WERI-Rb-1 (cell line): ENCODE results near the gene UQCR11.
"Not testable (repeated sequence)": the region's sequence is repeated elsewhere in the genome, so short reads cannot be mapped to it uniquely, and the experiment has no call there.

Source experiments
- DNase-seq: peaks from one replicate; pipeline ENCODE4 v3.0.0-alpha.2; 2020
- H3K27ac ChIP-seq: fragments of 250-450 bp; sonication (Bioruptor Pico); 2 replicates; pipeline ENCODE4 v1.5.1; 2020; ENCODE audit warnings: mild to moderate bottlenecking, moderate library complexity
- H3K27me3 ChIP-seq: fragments of 250-450 bp; sonication (Bioruptor Pico); 2 replicates; pipeline ENCODE4 v1.5.1; 2021; ENCODE audit warnings: mild to moderate bottlenecking, low read depth, moderate library complexity; ENCODE audit not compliant: insufficient read depth, severe bottlenecking
- H3K36me3 ChIP-seq: fragments of 250-450 bp; sonication (Bioruptor Pico); 2 replicates; pipeline ENCODE4 v1.5.1; 2020; ENCODE audit warnings: mild to moderate bottlenecking, moderate library complexity
- H3K4me3 ChIP-seq: 2 replicates; pipeline ENCODE4 v1.5.1; 2011; ENCODE audit warnings: low read depth, mild to moderate bottlenecking, control low read depth, low read length
- H3K9me3 ChIP-seq: fragments of 250-450 bp; sonication (Bioruptor Pico); 2 replicates; pipeline ENCODE4 v1.5.1; 2021; ENCODE audit warnings: mild to moderate bottlenecking, moderate library complexity; ENCODE audit not compliant: severe bottlenecking
- TF ChIP-seq, protein P1 (sequence below): IDR thresholded peaks from 2 replicates; pipeline ENCODE4 v1.5.1; 2011; ENCODE audit warnings: low read depth, mild to moderate bottlenecking, control low read depth, inconsistent platforms, low read length

Gene UQCR11

DNA sequence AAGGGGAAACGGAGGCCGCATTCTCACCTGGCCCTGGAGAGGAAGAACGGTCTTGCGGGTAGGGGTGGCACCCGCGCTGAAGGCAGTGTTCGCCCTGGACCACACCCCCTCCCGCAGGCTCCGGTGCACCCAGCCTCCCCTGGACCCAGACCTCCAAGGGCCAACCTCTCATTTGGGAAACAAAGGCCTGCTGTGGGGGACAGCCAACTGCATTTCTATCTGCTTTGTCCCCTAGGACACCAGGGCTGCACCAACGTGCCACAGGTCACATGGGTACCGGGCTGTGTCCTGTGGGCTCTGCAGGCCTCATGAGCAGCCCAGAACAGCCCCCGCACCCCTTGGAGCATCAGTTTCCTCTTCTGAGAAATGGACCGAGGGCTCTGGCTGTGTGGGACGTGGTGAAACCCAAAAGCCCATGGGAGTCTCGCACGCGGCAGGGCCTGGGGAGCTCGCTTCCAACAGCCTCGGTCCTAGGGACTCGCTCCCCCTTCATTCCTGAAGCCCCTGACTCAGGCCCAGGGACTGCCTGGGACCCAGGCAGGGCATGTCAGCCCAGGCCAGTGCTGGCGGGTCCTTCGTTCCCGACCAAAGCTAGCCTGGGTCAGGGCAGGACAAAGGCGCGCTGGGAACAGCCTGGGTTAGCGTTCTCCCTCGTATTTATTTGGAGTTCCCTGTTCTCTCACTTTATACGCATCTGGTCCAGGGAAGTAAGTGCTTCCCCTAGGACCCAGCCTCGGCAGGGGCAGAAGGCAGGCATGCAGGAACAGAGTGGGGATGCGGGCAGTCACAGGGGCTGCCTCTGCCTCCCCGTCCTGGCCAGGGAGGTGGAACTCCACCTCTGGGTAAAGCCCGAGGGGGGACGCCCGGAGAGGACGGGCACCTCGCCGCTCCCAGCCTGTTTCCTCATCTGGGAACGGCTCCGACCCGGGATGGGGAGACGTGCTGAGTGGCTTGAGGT, 42.5 kb upstream of the UQCR11 start:
- TF ChIP-seq, protein P1, sequence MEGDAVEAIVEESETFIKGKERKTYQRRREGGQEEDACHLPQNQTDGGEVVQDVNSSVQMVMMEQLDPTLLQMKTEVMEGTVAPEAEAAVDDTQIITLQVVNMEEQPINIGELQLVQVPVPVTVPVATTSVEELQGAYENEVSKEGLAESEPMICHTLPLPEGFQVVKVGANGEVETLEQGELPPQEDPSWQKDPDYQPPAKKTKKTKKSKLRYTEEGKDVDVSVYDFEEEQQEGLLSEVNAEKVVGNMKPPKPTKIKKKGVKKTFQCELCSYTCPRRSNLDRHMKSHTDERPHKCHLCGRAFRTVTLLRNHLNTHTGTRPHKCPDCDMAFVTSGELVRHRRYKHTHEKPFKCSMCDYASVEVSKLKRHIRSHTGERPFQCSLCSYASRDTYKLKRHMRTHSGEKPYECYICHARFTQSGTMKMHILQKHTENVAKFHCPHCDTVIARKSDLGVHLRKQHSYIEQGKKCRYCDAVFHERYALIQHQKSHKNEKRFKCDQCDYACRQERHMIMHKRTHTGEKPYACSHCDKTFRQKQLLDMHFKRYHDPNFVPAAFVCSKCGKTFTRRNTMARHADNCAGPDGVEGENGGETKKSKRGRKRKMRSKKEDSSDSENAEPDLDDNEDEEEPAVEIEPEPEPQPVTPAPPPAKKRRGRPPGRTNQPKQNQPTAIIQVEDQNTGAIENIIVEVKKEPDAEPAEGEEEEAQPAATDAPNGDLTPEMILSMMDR = no peak
- Histone ChIP-seq H3K27ac (peak overlapping the region; percentile 63), H3K4me3 (no peak overlapping the region)

DNA sequence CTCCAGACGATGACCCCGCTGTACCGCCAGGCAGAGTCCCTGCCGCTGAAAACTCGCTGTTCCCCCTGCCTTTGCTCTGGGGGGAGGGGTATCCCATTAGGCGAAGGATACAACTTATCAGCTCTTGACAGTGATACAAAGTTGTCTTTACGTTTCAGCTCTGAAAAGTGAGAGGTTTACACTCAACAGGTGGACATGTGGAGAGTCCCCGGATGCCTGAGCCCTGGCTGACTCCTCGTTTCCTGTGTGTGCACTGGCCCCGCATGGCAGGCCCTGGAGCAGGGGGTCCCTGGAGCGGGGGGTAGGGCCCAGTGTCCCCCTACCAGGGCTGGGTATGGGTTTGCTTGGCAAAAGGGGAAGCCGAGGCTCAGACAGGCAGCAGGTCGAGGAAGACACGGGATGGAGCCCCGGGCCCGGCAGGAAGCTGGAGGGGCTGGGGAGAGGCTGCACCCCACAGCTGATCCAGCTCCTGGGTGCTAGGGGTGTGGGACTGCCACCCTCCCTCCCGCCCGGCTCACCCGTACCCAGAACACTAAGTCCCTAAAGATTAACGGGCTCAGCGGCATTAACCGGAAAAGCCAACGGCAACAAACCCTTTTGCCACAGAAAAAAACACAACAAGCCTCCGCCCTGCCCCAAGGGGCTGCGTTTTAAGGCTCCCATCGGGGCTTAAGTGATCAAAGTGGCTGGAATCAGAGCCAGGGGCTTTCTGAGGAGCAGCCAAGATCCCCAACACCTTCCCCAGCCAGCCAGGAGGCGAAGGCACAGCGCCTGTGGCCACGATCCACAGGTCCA, 41.6 kb upstream of the UQCR11 start:
- peak; percentile 53 for DNase-seq
- Histone ChIP-seq H3K36me3 (peaks cover 86% of the 10 kb centered on the region), H3K27ac (peak overlapping the region; percentile 63), H3K9me3 (no peaks in the 10 kb centered on the region), H3K4me3 (no peak overlapping the region), H3K27me3 (no peaks in the 10 kb centered on the region)
- TF ChIP-seq, protein P1 = no peak

More for the DNA sequence above, 42.5 kb upstream of the UQCR11 start:
- Histone ChIP-seq H3K27me3 (no peaks in the 10 kb centered on the region), H3K36me3 (peaks cover 76% of the 10 kb centered on the region), H3K9me3 (no peaks in the 10 kb centered on the region)
- no peak for DNase-seq

- peaks cover 93% of the 10 kb centered on the region for H3K36me3 ChIP-seq
- H3K27ac ChIP-seq = no peak overlapping the region
- no peak for DNase-seq
- TF ChIP-seq, protein P1 = no peak
- H3K9me3 ChIP-seq = no peaks in the 10 kb centered on the region
- H3K4me3 ChIP-seq = no peak overlapping the region
- H3K27me3 ChIP-seq = no peaks in the 10 kb centered on the region
Observed at GRCh38 chr19:1646149-1646548, 40.9 kb upstream of the UQCR11 start.

GRCh38 chr19:1645299-1645698, 40.0 kb upstream of the UQCR11 start:
- H3K27ac ChIP-seq = no peak overlapping the region
- peaks cover 99% of the 10 kb centered on the region for H3K36me3 ChIP-seq
- H3K27me3 ChIP-seq = no peaks in the 10 kb centered on the region
- H3K4me3 ChIP-seq = no peak overlapping the region
- no peaks in the 10 kb centered on the region for H3K9me3 ChIP-seq
- DNase-seq = no peak
- TF ChIP-seq, protein P1 = no peak

DNA sequence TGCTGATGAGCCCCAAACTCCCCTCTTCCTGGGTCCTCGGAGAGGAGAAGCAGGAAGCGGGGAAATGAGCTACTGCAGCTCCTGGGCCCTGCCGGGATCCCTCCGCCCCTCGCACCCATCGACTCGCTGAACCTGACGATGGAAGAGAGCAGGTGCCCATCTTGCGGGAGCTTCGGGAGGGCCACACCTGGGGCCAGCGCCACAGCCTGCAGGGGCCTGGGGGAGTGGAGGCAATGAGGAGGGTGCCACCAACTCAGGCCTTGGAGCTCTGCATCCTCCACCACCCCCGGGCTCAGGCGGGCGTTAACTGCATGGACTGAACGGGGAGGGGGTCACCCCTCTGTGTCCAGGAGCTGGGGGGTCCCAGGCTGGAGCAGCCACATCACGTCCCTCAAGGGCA, 38.8 kb upstream of the UQCR11 start:
- H3K27me3 ChIP-seq = no peaks in the 10 kb centered on the region
- H3K27ac ChIP-seq = no peak overlapping the region
- H3K4me3 ChIP-seq = no peak overlapping the region
- no peak for DNase-seq
- H3K9me3 ChIP-seq = no peaks in the 10 kb centered on the region
- peaks cover 97% of the 10 kb centered on the region for H3K36me3 ChIP-seq
- TF ChIP-seq, protein P1 = no peak

DNA sequence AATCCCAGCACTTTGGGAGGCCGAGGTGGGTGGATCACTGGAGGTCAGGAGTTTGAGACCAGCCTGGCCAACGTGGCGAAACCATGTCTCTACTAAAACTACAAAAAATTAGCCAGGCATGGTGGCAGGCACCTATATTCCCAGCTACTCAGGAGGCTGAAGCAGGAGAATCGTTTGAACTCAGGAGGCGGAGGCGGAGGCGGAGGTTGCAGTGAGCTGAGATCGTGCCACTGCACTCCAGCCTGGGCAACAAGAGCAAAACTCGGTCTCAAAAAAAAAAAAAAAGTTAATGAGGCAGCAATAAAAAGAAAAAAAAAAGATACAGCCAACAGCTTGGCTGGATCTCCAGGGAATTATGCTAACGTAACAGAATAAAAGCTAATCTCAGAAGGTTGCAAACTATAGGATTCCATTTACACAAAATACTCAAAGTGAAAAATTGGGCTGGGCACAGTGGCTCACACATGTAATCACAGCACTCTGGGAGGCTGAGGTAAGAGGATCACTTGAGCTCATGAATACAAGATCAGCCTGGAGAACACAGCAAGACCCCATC, 35.7 kb upstream of the UQCR11 start:
- not testable (repeated sequence) for H3K27ac ChIP-seq, H3K9me3 ChIP-seq, H3K4me3 ChIP-seq, H3K27me3 ChIP-seq, DNase-seq
- peaks cover 96% of the 10 kb centered on the region for H3K36me3 ChIP-seq
